ENCODE data around the gene DPM3.

GRCh38 chr1:155134880-155135414, 5.4 kb downstream of the DPM3 start:
- TF ChIP-seq POLR2A (IDR thresholded peaks at IDR 0.05) = no peak
- TF ChIP-seq CTCF (IDR thresholded peaks at IDR 0.05) = no peak

Measured in testis (tissue), 2 donors.